ENCODE data around the gene RBM3.
A peak's percentile ranks its signal among the peaks of the same experiment; 100 is the strongest.
"Not testable (repeated sequence)": the region's sequence is repeated elsewhere in the genome, so short reads cannot be mapped to it uniquely, and the experiment has no call there.

RBM3 gene

DNA sequence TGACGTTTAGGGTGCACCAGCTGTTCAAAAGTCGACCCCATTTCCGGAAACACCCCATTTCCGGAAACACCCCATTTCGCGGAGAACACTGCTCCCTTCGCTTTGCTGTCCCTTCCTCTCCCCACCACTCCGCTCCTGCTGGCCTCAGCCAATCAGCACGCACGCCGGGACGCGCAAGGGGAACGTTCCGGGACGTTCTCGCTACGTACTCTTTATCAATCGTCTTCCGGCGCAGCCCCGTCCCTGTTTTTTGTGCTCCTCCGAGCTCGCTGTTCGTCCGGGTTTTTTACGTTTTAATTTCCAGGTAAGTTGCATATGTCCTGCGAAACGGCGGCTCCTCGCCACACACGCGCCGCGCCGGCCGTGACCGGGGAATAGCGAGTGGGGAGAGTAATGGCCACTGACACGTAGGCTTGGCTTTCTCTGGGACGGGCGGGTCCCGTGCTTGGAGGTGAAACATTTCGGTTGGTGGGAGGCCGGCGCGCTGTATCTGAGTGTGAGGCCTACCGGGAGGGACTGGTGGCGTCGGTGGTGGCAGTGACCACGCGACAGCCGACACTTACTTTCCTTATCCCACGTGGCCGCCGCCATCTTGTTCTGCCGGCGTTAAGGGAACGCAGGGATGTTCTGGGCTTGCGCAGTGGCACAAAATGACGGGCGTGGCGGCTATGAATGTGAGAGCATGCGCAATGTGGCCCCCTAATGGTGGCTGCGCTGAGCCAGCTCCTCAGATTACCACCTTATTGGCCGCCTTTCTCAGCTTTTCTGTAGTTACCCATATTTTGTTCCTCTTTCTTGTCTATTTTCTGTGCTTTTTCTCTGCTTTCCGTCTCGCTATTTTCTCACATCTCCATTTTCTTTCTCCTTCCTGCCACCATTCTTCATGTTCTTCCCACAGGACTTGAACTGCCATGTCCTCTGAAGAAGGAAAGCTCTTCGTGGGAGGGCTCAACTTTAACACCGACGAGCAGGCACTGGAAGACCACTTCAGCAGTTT lies at the start of gene RBM3:
TSS of gene RBM3 (plus strand) at position 215 of the 997 bp plus-strand sequence. CDS start at position 912, 697 bp downstream.
- peak; percentile 93 for DNase-seq (ENCODE audit: low spot score)

DNA sequence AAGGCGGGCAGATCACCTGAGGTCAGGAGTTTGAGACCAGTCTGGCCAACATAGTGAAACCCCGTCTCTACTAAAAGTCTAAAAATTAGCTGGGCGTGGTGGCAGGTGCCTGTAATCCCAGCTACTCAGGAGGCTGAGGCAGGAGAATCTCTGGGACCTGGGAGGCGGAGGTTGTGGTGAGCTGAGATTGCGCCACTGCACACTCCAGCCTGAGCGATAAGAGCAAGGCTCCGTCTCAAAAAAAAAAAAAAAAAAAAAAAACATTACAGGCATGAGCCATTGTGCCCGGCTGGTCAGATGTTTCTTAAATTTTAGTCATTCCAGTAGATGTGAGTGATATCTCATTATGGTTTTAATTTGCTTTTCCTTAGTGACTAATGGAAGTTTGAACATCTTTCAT lies 48.4 kb upstream of the RBM3 start:
- DNase-seq (ENCODE audit: low spot score), result not testable (repeated sequence)

DNA sequence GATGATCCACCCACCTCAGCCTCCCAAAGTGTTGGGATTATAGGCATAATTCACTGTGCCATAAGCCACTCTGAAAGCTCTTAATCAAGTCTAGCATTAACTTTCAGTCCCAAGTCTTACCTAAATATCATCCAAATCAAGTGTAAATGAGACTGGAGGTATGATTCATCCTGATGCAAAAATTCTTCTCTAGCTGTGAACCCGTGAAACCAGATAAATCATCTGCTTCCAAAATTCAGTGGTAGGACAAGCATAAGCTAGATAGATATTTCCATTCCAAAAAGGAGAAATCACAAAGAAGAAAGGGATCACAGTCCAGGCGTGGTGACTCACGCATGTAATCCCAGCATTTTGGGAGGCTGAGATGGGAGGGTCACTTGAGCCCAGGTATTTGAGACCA lies 43.5 kb upstream of the RBM3 start:
- DNase-seq (ENCODE audit: low spot score), result no peak

DNA sequence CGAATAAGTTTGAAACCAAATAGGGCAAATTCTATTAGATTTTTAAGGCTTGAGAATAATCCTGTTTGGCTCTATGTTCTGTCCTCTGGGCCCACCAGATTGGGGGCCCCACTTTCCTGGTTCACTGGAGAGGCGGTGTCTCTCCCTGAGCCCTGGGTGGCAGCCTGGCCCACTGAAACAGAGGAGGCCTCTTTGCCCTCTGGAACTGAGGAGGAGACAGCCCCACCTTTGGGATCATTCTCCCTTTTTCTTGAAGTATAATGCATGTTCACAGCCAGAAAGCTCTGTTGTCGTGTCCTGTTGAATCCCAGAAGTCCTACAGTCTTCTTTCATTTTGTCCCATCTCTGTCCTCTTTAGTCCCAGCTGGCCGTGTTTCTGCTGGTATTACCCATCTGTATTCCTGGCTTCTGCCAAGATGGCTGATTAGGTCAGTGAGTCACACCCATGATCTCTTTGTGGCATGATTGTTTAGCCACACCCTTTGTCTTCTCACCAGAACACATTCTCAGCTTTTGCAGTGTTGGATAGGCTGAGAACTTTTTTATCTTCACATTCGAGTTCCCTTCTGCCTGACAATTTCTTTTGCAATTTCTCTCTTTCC lies 42.8 kb upstream of the RBM3 start:
- DNase-seq (ENCODE audit: low spot score), result peak; percentile 24

DNA sequence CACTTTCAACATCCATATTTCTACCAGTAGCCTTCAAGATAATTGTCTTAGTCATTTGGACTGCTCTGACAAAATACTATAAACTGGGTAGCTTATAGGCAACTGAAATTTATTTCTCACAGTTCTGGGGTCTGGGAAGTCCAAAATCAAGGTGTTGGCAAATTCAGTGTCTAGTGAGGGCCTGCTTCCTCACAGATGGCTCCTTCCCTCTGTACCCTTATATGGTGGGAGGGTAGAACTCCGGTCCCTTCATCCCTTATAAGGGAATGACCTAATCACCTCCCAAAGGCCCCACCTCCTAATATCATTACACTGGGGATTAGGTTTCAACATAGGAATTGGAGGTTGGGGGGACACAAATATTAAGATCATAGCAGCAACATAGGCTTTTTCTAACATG lies 42.1 kb upstream of the RBM3 start:
- DNase-seq (ENCODE audit: low spot score), result no peak

DNA sequence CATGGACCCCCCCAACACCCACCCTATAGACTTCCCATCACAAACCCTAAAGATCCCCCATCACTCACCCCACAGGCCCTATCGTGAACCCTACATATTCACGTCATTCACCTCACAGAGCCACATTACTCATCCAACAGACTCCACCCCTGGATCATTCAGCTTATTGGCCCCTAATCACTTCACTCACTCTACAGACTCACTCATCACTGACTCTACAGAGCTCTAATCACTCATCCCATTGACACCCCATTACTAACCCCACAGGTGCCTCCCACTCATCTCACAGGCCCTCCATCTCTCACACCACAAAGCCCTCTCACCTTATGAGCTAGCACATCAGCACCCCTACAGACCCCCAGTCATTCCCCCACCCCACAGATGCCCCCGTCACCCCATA lies 41.1 kb upstream of the RBM3 start:
- DNase-seq (ENCODE audit: low spot score), result peak; percentile 9

DNA sequence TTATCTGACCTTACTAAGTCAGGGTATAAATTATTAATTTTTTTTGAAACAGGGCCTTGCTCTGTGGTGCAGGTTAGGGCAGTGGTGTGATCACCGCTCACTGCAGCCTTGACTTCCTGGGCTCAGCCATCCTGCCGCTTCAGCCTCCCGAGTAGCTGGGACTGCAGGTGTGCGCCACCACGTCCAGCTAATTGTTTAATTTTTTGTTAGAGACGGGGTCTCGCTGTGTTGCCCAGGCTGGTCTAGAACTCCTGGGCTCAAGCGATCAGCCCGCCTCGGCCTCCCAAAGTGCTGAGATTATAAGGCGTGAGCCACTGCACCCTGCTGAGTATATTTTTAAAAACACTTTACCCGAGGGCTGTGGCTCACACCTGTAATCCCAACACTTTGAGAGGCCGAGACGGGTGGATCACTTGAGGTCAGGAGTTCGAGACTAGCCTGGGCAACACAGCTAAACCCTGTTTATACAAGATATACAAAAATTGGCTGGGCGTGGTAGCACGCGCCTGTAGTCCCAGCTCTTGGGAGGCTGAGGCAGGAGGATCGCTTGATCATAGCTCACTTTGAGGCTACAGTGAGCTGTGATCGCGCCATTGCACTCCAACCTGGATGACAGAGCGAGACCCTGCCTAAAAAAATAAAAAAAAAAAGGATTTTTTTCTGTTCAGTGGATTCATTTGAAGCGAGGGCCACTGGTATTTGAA lies 35.5 kb upstream of the RBM3 start:
- DNase-seq (ENCODE audit: low spot score), result no peak

DNA sequence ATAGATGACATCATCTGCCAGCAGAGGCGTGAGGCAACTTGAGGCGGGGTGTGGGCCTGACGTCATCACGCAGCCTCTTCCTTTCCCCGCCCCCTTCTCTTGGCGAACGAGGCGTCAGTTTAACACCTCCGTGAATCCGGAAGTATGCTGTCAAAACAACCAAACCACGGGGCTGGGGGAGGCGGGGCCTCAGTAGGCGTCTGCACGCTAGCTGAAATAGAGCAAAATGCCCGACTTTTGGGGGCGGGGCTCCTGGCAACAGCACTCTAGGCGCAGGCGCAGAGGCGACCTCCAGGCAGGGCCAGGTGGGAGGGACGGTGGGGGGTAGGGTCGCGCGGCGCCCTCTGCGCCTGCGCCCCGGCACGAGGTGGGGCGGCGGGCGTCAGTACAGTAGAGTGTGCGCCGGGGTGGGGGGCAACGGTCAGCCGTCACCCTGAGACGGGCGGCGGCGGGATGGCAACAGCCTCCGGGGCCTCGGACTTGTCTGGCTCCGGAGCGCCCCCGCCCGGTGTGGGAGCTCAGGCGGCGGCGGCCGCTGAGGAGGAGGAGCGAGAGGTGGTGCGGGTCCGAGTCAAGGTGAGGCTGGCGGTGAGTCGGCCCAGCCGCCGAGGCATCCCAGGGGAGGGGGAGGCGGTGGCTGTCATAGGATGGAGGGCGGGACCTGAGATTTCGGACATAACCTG lies 34.8 kb upstream of the RBM3 start, which contains the start of gene TBC1D25:
TSS of gene TBC1D25 (plus strand) at position 370 of the 683 bp plus-strand sequence. CDS start at position 454, 84 bp downstream.
- DNase-seq (ENCODE audit: low spot score), result peak; percentile 97

DNA sequence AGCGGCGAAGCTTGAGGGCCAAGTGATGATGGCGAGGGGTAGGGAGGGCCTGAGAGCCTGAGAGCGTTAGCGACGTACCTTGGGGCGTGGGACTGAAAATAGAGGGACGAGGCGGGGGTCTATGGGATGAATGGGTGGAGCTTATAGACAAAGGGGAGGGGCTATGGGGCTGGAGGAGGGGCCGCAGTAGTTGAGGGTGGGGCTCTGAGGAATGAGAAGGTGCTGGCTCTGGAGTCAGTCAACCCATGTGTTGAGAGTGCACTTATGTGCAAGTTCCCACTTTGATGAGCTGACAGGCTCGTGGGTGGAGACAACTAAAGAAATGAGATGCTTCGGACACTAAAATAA lies 34.3 kb upstream of the RBM3 start:
- DNase-seq (ENCODE audit: low spot score), result peak; percentile 45

DNA sequence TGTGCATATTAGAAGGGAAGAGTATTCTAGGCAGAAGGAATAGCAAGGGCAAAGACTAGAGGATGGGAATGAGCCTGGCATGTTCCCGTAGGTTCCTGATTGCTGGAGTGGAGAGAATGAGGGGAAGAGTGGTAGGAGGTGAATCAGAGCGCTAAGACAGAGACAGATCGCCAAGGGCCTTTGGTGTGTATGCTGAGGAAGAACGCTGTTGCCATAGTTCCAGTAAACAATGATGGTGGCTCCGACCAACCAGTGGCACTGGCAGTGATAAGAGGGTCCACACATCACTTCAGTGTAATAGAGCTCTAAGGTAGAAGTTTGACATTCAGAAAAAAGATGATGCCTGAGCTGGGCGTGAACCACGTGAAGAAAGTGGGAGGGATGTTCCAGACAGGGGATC lies 33.8 kb upstream of the RBM3 start:
- no peak for DNase-seq (ENCODE audit: low spot score)

DNA sequence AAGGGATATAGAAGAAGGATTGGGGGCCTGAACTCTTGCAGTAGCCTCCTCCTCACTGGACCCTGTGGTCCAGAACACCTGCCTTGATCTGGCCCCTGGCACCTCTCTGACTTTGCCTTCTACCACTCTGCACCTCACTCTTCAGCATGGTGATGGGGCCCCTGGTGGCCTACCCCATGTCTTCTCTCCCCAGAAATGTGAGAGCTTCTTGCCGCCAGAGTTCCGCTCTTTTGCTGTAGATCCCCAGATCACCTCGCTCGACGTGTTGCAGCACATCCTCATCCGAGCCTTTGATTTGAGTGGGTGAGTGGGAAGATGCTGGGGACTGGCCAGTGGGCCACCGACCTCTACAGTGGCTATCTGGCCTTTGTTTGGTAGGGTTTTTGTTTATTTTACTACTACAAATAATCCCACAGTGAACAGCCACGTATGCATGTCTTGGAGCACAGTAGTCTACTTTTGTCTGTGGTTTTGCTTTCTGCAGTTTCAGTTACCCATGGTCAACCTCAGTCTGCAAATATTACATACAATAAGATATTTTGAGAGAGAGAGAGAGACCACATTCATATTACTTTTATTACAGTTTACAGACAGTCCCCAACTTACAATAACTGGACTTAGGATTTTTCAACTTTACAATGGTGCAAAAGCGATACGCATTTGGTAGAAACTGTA lies 33.0 kb upstream of the RBM3 start:
- no peak for DNase-seq (ENCODE audit: low spot score)

DNA sequence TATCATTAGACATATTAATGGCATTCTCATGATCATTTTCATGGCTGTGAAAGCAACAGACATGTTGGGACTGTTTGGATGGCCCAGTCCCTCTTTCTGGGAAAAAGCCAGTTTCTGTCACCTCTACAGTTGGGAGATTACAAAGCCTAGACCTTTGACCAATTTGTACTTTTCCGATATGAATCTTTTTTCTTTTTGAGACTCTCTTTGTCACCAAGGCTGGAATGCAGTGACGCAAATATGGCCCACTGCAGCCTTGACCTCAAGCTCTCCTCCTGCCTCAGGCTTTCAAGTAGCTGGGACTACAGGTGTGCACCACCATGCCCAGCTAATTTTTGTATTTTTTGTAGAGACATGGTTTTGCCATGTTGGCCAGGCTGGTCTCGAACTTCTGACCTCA lies 25.4 kb upstream of the RBM3 start:
- no peak for DNase-seq (ENCODE audit: low spot score)

DNA sequence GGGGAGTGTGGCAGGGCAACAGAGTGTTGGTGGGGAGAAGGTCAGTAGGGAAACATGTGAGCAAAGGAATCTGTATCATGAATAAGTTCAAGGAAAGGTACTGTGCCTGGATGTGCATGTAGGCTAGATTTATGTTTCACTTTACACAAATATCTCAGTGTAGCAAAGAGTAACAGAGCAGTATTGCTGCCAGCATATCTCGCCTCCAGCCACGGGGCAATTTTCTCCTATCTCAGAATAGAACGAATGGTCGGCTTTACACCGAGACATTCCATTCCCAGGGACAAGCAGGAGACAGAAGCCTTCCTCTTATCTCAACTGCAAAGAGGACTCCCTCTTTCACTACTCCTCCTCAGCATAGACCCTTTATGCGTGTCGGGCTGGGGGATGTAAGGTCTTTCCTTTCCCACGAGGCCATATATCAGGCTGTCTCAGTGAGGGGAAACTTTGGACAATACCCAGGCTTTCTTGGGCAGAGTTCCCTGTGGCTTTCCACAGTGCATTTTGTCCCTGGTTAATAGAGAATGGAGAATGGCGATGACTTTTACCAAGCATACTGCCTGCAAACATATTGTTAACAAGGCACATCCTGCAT lies 18.5 kb upstream of the RBM3 start:
- not testable (repeated sequence) for DNase-seq (ENCODE audit: low spot score)

DNA sequence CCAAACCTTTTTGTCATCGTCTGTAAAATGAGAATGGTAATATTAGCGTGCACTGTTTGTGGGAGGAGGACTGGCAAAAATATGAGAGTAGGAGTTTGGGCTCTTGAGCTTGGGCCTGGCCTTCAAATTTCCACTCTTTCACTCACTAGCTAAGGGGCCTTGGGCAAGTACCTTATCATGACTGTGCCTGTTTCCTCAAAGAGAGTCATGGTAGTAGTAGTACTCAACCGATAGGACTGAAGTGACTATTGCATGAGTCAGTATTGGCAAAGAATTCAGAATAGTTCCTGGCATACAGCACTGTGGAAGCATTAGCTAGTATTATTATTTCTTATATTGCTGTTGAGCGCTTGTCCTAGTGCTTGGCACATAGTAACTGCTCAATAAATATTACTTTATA lies 16.0 kb upstream of the RBM3 start:
- peak; percentile 18 for DNase-seq (ENCODE audit: low spot score)

DNA sequence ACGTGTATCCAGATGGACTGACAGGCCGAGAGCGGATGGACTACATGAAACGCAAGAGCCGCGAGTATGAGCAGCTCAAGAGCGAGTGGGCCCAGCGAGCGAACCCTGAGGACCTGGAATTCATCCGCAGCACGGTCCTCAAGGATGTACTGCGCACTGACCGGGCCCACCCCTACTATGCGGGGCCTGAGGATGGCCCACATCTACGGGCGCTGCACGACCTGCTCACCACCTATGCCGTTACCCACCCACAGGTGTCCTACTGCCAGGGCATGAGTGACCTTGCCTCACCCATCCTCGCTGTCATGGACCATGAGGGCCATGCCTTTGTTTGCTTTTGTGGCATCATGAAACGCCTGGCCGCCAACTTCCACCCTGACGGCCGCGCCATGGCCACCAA lies 14.6 kb upstream of the RBM3 start:
- DNase-seq (ENCODE audit: low spot score), result no peak

DNA sequence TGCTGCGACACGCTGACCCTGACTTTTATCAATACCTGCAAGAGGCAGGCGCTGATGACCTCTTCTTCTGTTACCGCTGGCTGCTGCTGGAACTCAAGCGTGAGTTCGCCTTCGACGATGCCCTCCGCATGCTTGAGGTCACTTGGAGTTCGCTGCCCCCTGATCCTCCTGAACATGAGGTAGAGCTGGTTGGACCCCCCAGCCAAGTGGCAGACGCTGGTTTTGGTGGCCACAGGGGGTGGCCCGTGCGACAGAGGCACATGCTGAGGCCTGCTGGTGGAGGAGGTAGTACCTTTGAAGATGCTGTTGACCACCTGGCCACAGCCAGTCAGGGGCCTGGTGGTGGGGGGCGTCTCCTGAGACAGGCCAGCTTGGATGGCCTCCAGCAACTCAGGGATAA lies 14.2 kb upstream of the RBM3 start:
- no peak for DNase-seq (ENCODE audit: low spot score)

DNA sequence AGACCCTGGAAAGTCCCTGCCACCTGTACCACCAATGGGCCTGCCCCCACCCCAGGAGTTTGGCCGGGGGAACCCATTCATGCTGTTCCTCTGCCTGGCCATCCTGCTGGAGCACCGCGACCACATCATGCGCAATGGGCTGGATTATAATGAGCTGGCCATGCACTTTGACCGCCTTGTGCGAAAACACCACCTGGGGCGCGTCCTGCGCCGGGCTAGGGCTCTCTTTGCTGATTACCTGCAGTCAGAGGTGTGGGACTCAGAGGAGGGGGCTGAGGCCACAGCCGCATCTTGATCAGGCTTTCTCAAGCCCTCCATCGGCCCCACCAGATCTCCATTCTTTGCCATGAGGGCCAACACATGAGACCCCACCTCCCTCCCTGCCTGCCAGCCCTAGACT lies 13.6 kb upstream of the RBM3 start:
- DNase-seq (ENCODE audit: low spot score), result no peak

DNA sequence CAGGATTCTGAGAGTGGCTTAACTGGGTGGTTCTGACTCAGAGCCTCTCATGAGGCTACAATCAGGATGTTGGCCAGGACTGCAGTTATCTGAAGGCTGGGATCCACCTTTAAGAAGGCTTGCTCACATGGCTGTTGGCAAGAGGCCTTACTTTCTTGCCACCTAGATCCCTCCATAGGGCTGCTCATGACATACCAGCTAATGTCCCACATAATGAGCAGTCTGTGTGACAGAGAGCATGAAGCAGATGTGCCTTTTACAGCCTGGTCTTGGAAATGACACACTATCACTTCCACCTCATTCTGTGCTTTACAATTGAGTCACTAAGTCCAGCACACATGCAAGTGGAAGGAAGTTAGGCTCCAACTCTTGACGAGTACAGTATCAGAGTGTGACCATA lies 4.3 kb upstream of the RBM3 start:
- DNase-seq (ENCODE audit: low spot score), result no peak

DNA sequence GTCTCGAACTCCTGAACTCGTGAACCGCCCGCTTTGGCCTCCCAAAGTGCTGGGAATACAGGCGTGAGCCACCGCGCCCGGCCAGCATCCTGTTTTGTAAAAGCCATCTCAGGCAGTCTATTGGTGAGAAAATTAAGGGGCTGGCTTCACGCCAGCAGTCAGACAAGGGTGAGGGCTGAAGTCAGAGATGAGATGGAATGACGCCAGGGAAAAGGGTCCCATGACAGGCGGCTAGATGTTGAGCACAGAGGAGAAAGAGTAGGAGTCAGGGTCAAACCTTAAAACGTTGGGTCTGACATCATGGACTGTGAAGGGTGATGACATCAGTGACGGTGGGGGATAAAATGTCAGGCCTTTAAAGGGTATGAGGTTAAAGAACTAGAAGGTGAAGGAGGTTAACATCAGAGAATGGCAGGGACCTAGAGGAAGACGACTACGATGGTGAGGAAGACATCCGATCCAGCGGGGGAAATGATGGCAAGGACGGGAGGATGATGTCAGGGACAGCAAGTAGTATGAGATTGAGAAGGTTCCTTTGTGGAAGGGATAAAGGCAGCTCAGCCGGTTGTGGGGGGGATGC lies 504 bp upstream of the RBM3 start:
- no peak for DNase-seq (ENCODE audit: low spot score)

DNA sequence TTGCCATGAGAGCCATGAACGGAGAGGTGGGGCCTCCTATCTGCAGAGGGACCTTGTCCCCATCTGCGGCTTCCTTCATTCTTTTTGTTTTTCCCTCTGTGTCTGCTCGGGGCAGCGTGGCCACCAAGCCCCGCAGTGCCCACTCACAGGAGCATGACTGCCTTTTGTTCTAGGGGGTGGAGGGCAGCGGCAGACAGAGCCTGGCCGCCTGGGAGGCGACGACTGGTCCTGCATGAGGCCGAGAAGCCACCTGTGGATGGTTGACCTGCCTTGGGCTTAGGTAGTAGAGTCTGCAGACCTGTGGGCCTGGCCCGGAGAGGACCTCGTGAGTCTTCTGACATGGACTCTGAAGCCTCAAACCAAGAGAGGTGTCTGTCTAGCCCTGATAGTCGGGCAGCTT lies 1.4 kb downstream of the RBM3 start:
- no peak for DNase-seq (ENCODE audit: low spot score)

DNA sequence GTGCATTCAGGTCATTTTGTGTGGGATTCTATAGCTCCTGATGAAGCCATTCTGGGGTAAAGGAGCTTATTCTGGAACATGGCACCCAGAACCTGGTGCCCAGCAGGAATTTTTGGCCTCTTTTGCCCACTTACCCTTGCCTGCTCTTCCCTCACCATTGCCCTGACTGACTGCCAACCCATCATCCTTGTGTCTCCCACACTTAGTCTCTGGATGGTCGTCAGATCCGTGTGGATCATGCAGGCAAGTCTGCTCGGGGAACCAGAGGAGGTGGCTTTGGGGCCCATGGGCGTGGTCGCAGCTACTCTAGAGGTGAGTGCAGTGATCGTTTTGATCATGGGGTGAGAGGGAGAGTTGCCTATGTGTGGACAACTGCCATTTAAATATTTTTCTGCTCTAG lies 1.8 kb downstream of the RBM3 start:
- no peak for DNase-seq (ENCODE audit: low spot score)
